GM18511 (cell line): ENCODE data around the gene BNIP5.

Experiments
- ATAC-seq: cut with Tn5 transposase; IDR thresholded peaks from one replicate; pipeline ENCODE4 v1.9.1; 2021; ENCODE audit warnings: mild to moderate bottlenecking, moderate library complexity; ENCODE audit not compliant: unreplicated experiment

BNIP5 gene

DNA sequence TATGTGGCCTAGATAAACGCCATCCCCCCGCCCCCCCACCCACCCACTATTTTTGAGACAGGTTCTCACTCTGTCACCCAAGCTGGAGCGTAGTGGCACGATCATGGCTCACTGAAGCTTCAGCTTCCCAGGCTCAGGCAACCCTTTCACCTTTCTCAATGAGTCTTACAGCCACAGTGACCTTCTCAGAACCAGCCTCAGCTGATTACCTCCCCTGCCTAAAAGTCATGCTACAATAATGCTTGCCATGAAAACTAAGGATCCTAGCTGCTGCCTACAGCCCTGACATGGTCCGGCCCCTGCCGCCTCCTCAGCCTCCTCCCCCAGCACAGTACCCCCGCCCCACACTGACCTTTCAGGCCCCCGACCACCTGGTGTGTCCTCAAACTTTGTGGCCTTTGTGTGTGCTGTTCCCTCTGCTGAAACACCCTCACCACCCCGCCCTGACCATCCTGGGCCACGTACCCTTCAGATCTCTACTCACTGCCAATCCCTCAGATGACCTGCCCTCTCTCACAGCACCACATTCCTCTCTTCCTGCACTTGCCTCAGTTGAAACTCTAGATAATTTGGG is 35.5 kb downstream of the BNIP5 start:
- no peak for ATAC-seq

DNA sequence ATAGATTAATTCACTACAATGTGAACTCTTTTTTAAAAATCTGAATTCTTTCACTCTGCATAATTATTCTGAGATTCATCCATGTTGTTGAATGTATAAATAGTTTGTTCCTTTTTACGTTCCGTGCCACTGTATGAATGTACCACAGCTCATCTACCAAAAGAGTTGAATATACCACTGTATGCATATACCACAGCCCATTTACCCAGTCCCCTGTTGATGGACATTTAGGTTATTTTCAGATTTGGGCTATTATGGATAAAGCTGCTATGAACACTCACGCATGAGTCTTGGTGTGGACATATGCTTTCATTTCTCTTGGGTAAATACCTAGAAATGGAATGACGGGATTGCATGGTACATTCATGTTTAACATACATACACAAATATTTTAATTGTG is 38.7 kb downstream of the BNIP5 start:
- ATAC-seq, result no peak

DNA sequence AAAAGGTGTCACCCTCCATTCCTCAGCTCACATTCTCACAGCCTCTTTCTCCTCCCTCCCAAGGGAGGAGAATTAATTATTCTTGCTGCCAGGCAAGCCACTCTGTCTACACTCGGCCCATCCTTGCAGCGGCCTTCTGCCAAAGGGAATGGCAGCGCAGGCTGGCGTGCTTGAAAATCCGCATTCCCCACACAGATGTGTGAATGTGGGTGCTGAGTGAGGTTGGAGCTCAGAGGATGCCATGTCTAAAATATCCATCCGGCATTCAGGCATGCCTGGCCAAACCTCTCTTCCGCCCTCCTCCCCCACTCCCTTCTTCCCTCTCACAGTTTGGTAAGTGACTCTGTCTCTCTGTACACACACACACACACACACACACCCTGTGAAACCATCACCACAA is 39.2 kb downstream of the BNIP5 start:
- ATAC-seq, result no peak

DNA sequence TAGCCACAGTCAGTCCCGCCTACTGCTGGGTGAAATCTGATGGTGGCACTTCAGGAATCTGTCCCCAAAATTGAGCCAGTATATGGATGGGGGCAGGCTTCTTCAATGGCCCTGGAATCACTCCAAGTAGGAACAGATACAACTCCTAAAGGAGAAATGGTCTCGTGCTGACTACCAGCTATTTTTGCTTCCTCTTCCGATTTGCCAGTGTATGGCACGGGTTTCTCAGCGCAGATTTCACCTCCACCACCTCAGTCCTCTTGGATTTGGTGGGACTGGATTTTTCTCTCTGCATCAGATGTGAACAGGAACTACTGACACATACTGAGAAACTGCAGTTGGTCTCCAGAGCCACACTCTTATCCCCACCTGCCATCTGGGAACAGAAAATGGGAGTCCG is 39.6 kb downstream of the BNIP5 start:
- no peak for ATAC-seq

DNA sequence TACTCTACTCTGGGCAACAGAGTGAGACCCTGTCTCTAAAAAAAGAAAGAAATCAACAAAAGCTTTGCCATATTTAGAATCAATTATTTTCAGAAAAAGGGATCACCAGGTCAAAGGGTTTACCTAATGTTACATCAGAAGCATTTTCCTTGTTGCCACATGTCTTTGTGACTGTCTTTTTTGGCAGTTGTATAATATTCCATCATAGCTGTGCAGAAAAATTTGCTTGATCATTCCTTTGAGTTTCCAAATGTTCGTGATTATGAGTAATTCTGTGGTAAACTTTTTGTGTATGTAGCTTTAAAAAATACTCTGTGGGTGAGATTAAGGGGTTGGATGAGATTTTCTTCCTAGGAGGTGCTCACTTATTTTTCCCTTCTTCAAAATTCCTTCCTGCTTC is 40.4 kb downstream of the BNIP5 start:
- no peak for ATAC-seq

DNA sequence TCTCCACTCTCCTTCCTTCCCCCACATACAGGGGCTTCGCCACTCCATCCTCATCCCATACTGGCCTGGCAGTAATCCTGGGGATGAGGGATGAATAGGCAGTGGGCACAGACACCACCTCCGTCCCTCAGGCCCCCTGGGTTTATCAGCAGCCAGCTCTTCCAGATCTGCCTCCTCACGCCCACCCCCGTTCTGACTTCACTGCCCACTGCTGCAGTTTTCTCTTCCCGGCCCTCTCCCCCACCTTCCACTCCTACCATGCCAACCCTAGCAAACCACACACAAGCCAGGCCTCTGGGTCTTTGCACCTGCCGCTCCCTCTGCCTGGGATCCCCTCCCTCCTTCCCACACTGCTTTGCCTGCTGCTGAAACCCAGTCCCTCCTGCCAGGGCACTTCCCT is 44.5 kb downstream of the BNIP5 start:
- no peak for ATAC-seq

DNA sequence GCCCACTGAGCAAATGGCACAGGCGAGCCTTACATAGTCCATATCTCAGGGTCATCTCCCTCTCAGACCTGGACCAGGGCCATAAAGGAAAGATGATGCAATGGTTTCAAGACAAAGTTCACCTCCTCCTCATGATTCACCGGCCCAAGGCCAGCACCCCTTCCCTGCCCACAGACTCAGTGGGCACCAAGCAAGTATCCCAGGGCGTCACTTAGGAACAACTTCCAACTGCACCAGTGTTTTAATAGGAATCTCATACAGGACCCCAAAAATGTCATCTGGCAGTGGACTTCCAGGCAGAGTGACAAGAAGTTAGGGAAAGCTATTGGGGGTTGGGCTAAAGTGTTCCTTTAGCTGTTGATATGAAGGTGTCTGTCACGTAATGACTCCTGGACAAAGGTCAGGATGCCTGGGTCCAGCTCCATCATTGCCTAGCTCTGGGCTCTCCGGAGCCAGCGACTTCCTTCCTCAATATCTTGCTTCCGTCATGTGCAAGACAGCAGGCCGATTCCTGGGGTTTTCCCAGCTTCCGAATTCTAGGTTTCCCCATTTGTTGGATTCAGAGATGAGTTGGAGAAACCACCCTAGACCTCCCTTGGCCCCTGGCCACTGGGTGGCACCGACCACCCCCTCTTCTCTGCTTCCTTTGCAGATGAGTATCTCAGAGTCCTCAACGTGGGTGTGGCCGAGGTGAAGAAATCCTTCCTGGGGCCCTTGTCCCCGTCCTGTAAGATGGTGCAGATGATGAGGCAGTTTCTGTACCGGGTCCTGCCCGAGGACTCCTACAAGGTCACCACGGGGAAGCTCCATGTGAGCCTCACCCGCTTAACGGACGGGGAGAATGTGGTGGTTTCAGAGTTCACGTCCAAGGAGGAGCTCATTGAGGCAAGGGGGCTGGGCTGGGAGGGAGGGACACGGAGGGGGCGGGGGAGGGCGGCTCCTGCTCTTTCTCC is 45.7 kb downstream of the BNIP5 start:
- no peak for ATAC-seq

DNA sequence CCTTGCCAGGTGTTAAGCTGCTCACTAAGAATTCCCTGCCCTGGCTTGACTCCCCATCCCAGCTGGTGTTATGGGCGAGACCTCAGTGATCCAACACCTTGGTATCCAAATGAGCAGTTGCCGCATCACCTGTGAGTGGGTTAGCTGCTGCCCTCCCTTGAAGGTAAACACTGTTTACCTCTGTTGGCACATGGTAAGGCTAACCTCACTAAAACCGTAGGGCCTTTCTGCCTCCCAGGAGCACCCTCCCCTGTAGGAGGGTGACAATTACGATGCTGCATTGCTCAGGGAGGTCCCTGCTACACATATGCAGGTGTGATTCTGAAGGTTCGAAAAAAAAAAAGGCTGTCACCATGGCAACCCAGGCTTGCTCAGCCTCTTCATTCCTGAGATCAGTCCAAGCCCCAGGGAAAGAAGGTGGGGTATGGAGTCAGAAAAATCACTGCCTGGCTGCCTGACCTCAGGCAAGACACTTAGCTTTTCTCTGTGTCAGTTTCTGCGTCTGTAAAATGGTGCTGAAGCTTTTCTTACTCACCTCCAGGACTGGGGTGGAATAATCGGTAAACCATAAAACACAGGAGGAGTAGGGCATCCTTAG is 47.3 kb downstream of the BNIP5 start:
- no peak for ATAC-seq

DNA sequence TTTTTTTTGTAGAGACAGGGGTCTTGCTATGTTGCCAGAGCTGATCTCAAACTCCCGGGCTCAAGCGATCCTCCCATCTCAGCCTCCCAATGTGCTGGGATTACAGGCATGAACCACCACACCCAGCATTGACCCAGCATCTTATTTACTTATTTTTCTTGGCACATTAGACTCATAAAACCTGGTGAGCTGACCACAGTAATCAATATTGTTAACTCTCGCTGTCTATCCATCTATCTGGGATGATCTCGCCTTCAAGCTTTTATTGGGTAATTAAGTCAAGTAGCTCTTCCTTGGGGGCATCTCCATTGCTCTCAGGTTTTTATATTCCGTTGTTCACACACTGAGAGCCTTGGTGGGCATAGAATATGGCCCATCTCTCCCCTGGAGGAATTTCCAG is 49.8 kb downstream of the BNIP5 start:
- ATAC-seq, result no peak

DNA sequence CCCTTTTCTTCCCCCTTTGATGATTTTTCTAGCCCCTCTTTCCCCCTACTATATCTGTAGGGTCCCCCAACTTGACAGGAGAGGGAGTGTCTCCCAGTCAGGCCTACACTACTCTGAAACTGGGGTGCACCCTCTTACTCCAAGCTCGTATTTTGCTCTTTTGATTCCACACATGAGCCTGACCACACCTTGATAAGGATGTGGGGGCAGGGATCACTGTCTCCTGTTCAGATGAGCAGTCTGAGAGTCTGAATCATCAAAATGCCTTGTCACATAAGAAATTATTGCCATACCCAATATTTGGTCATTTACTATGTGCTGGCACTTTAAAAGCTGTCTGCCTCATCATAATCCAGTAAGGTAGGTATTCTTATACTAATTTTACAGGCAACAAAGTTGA is 50.9 kb downstream of the BNIP5 start:
- ATAC-seq, result no peak

DNA sequence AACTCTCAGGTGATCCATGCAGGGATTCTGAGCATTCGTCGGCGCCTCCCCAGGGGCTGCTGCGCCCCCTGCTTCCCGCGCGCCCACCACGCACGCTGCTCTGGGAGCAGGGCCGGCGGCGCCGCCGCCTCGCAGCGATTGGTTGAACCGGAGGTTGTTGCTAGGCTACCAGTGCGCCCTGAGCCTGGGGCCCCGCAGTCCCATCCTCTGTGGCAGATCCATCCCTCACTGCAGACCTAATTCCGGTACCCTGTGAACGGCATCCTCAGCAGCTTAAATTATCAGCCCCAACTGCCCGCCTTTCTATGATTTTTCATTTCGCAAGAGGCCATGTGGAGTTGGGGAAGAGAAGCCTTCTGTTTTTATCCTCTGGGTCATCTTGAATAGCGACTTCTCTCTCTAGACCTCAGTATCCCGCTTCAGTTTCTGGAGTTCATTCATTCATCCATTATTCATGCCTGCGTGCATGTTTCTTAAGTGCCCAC is 51.5 kb downstream of the BNIP5 start:
- no peak for ATAC-seq

DNA sequence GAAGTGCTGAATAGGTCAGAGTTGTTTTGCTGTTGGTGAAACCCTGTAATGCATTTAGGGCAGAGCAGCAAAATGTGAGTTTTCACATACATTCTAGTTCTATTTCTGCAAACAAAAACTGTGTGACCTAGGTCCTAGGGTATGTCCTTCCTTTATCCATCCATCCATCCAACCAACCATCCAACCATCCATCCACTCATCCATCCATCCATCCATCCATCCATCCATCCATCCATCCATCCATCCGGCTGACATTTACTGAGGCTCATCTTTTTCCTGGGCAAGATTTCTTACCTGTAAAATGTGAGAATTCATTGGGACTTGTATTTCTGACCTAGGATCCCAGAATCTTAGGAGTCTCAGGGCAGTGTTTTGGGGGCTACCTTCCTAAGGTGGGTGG is 52.3 kb downstream of the BNIP5 start:
- ATAC-seq, result no peak

DNA sequence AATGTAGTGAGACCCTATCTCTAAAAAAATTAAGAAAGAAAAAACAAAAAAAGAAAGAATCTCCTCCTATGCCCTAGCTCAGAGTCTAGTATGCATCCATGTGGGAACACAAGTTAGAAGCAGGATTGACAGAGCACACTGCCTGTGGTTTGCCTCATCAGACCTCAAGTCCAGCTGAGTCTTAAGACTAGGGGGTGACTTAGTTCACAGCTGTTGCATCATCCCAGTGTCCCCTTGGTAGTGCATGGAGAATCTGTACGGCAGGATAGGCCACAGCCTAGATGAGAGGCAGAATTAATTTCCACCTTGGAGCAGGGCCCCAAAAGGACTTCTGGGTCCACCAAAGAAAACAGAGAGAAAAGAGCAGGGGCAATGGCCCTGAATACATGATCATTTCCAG is 53.1 kb downstream of the BNIP5 start:
- ATAC-seq, result no peak

DNA sequence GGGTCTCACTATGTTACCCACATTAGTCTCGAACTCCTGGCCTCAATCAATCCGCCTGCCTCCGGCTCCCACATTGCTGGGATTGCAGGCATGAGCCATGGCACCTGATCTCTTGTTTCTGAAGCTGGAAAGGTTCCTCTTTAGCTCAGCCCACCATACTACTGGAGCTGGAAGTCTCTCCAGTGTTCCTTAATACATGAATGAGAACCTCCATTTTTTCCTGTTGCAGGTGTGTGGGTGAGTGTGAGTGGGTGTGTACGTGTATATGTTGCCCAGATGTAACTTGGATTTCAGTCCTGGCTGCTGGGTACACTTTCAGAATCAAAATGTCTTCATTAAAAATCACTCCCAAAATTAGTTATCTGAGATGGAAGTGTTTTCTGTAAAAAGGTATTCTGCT is 55.7 kb downstream of the BNIP5 start:
- no peak for ATAC-seq

DNA sequence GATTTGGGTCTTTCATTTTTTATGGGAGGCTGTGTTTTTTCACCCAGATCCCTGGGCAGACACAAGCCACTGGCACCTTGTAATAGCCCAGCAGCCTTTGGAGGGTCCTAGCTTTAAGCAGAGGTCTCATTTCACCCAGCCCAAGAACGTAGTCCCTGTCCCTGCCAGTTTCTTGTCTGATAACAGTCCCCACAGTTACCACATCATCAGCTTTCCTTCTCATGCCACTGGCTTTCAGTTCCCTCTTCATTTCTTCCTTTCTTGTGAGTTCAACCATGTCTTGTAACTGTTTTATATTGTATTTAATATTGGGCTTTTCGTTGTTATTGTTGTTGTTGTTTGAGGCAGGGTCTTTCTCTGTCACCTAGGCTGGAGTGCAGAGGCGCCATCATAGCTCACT is 56.2 kb downstream of the BNIP5 start:
- ATAC-seq, result no peak

DNA sequence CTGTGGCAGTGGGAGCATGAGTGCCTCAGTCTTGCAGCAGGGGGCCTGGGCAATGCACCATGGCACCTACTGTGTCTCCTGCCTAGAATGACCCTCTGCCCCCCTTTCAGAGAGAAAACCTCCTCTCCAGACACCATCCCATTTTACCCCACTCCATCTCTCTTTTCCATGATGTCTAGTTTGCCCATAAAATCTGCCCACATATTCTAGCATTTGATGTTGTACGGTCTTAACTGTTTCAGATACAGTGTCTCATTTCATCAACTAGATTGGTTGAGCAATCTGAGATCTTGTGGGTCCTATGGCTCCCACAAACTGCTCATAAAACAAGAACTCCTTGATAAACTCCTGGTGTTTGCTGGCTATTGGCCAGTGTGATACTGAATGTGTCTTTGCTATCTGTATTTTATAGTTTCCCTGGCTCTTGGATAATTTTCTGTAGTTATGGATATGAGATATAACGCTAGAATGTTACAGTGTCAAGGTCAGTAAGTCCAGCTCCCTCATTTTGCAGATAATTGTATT is 58.7 kb downstream of the BNIP5 start:
- no peak for ATAC-seq

DNA sequence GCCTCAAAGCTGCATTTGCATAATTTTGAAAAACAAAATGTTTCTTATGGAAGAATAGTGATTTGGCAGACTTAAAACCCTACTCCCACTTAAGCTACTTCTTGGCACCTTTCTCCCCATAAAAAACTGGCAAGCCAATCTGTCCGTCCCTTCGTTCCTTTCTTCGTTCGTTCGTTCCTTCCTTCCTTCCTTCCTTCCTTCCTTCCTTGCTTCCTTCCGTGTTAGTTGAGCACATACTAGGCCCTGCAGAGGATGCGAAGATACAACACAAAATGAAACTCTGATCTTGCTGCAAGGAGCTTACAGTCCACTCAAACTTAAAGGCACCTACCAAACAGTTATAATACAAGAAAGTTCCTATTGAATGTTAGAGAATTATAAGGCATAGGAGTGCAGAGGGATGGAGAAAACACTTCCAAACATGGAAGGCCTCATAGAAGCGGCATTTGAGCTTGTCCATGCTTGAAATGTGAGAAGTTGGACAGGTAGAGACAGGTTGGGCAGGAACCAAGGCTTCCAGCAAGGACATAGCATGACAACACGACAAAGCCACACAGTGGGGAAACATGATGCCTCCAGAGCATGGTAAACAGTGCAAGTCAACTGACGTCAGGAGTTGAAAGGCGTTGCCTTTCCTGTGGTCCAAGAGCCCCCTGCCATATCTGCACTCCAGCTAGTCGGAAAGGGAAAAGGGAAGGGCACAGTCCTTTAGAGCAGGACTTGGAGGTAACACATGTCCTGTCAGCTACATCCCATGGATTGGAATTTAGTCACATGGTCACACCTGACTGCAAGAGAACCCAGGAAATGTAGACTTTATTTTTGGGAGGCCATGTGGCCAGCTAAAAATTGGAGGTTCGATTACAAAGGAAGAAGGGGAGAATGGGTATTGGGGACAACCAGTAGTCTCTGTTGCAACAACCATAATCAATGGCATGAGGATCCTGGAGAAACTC is 59.8 kb downstream of the BNIP5 start:
- ATAC-seq, result no peak

DNA sequence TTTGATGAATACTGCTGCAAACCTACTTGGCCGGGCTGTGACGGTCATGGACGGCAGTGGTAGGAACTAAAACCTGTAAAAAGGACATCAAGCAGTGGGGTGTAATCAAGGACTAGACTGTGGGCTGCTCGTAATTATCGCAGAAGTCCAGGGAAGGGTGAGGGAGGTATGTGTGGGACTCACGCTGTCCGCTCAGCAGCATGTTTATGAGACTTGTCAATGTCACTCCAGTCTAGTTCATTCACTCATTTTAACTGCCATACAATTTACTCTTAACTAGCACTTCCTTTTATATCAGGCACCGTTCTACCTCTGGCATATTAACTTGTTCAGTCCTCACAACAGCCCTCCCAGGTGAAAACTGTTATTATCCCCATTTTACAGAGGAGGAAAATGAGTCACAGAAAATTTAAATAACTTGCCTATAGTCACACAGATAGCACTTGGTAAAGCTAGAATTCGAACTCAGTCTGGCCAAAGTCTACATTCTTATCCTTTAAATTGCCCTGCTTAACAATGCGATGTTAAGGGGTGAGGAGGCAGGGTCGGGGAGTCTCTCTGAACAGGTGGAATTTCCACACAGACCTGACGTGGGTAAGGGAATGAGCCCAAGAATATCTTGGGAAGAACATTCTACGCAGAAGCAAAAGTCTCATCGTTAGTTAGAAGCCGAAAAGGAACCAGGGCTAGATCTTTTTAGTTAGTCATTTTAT is 62.7 kb downstream of the BNIP5 start:
- no peak for ATAC-seq

DNA sequence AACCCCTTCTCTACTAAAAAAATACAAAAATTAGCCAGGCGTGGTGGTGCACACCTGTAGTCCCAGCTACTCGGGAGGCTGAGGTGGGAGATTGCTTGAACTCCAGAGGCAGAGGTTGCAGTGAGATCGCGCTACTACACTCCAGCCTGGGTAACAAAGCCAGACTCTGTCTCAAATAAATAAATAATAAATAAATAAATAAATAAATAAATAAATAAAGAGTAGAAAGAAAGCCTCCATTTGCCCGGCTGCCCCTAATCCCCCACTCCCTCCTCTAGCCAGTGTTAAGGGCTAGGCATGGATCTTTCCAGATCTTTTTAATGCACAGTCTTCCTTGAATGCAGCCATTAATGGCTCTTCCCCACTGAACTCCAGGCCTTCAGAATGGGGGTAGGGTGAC is 63.6 kb downstream of the BNIP5 start:
- ATAC-seq, result no peak

DNA sequence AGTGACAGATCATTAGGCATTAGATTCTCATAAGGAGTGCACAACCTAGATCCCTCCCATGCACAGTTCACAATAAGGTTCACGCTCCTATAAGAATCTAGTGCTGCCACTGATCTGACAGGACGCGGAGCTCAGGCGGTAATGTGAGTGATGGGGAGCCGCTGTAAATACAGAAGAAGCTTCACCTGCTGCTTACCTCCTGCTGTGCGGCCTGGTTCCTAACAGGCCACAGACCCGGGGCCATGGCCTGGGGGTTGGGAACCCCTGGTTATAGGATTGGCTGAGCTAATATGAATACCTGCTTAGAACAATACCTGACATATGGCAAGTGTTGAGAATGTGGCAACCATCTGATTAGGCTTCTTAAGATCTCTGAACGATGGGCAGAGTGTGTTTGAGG is 64.5 kb downstream of the BNIP5 start:
- no peak for ATAC-seq
